Inferior parietal cortex (tissue), 1 donor: ENCODE measurements around the gene PTPRZ1.
A peak's percentile ranks its signal among the peaks of the same experiment; 100 is the strongest.

ENCODE experiments used
- DNase-seq: peaks from one replicate; pipeline ENCODE4 v3.0.0-alpha.2; 2016; ENCODE audit errors: extremely low spot score

The PTPRZ1 gene

DNA sequence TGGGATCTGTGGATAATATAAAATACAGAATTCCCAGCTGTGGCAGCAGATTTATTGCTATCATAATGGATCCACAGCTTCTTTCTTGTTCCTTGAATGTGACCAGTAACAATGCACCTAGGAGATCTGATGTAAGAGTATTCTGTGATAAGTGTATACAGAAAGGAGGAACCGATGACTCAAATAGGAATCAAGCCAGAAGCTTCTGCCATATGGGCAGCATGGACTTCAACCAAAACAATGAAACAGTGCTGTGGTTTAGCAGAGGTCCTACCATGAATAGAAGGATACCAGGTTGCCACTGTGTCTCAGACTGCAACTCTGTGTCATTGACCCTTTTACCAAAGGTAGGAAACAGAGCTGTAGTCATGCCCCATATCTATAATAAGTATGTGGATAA, 81.8 kb downstream of the PTPRZ1 start:
- DNase-seq: no peak

DNA sequence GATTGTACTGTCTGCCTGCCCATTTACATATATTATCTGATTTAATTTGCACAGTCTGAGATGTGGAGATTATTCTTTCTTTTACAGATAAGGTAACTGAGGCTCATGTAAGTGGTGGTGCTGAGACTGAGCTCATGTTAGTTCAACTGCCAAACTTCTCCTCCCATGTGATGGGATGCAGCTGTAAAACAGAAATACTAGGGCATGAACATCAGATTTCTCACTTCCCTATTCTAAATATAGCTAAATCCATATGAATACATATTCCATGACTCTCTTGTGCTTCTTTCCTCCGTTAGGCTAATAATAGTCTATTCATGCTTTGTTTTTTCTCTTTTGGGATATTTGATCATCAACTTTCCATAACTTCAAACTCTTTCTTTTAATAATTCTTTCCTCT, 84.7 kb downstream of the PTPRZ1 start:
- DNase-seq: no peak

GRCh38 chr7:121960678-121961077, 87.7 kb downstream of the PTPRZ1 start:
- no peak for DNase-seq

DNA sequence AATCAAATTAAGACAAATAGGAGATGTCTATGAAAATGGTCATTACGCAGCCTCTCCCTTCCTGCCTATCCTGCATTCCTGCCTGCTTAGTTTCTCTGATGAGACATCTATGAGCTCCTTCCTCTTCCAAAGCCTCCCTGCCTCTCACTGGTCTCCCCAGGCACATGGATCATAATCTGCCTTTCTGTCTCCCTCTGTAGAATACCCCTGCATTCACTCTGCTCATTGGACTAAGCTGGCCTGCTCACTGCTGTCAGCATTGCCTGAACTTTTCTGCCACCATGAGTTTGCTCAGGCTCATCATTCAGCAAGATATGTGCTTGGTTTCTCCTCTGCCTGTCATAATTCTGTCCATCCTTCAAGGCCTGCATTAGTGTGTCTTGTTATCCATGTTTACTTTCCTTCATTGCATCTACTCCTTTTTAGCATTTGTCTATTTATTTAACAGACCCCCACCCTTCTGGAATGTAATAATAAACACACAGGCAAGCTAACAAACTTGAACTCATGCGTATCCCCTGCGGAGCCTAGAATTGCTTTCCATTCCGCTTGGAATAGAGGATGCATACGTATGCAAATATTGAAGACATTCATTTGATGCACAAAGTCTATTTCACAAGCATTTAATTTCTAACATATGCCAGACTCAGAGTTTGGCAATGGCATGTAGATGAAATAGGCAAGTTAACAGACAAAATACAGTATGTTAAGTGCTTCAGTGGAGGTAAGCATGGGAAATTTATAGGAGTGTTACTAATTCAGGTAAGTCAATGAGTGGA, 88.3 kb downstream of the PTPRZ1 start:
- no peak for DNase-seq

DNA sequence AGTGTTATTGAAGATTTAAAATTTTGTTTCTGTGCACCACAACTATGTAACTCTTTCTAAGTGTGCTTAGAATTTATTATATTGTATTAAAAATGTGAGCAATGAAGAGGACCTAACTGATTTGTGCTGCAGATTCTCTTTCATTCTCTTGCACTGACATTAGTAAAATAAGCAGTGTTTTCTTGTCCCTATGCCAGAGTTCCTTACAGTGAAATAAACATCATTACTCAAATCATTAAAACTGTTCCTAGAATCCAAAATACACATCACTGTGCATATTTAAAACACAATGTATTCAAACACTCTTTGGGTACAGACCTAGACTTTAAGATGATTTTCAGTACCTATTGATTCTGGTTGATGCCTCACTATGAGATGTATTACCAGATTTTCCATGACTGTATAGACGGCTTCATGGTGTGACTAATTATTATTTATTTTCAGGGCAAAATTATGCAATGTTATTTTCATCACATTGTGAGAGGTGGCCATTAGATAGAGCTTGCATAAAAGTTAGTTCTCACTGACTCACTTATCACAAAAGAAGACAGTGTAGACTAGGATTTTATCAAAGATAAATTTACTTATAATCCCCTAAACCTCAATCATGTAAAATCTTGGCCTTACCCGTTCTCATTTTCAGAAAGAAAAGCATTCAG, 93.4 kb downstream of the PTPRZ1 start:
- no peak for DNase-seq

DNA sequence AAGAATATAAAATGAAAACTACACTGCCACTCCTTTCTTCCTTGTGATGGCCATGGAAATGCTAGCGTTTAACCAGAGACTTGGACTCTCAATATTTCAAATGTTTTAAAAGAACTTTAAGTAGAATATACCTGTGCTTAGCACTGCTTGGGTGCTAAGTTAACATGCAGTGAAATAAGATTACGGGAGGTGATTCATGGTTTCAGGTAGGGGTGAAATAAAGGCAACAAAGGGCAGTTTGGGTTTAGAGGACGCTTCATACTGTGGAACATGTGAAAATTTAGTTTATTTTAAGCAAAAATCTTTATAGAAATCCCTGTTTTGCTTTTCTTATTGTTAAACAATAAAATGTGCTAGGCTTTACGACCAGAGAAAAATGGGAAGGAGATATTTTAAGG, 94.0 kb downstream of the PTPRZ1 start:
- no peak for DNase-seq

DNA sequence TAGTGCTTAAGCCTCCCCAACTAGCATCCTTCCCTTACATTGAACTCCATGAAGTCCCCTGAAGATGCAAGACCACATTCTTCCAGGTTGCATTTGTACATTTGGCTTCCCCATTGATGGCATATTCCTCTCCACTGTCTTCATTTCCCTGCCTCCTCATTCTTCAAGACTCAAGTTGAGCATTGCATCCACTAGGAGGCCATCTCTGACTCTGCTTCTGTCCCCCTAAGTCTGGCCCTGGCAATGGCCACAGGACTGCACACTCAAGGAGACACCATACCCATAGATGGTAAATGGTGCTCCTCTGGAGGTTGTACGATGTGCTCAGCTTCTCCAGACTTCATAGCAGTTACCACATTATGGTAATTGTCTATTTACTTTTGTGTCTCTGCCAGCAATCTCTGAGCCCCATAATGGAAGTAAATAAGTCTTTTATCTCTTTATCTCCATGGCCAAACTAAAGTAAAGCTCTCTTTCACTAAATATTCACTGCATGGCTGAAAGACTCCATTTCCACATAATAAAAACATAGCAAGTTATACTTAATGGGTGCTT, 112.6 kb downstream of the PTPRZ1 start:
- no peak for DNase-seq

DNA sequence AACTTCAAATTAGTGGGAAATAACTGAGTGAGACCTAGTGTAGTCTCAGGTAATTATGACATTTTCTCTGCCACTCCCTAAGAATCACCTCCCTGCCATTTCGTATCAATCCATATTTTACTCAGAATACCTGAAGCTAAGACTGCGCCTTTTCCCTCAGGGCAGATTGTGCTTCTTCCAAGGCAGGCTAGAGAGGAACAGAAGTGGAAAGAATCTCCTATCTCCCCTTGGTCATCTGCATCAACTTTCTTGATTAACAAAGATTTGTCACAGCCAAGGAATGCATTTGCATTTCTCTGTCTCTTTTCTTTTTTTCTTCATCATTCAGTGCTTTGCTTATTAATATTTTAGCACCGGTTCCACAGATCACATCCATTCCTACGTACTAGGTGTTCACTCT, 119.1 kb downstream of the PTPRZ1 start:
- no peak for DNase-seq

DNA sequence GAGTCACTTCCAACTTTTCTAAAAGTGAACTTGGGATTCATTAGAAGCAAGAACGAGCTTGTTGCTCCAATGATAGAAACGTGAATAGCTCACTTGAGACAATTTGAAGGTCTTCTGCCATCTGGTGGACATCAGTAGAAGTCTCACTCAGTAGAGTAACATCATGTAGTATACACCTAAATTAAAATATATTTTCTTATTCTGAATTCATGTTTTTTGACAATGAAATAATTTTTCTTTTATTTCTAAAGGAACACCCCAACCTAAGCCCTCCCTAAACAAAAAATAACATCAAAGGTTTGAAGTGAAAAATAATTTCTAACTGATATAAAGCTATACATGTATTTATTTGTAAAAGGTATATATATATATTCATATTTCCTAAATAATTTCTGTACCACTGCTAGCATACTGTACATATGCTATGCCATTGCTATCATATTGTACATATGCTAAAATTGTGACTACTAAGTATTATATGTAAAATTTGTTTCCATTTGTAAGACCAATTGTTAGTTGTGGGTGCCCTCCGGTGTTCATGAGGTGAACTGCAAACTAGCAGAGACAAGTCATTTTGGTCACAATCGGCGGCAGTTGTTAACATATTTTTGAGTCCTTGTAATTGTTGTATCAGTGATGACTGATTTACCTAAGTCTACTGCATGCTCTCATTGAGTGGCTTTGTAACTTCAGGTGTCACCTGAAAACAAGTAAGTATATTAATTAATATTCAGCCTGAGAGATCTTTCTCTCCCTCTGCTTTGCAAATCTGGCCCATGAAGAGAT, 121.9 kb downstream of the PTPRZ1 start:
- peak; percentile 85 for DNase-seq

GRCh38 chr7:122006687-122007086, 133.7 kb downstream of the PTPRZ1 start:
- no peak for DNase-seq

- no peak for DNase-seq
Measured at GRCh38 chr7:122010116-122010515, 137.2 kb downstream of the PTPRZ1 start.

- DNase-seq: no peak
Measured at GRCh38 chr7:122013065-122013464, 140.1 kb downstream of the PTPRZ1 start.

DNA sequence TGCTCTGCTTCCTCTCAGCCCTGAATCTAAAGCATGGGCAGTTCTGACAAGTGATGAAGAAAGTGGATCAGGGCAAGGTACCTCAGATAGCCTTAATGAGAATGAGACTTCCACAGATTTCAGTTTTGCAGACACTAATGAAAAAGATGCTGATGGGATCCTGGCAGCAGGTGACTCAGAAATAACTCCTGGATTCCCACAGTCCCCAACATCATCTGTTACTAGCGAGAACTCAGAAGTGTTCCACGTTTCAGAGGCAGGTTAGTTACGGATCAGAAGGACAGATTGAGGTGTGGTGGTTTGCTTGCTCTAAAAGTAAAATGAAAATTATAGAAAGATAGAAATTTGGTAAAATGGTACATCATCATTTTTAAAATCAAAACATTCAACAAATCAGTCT, 140.7 kb downstream of the PTPRZ1 start:
- DNase-seq: no peak

- DNase-seq: no peak
Measured at GRCh38 chr7:122014697-122015096, 141.7 kb downstream of the PTPRZ1 start.

GRCh38 chr7:122018032-122018431, 145.1 kb downstream of the PTPRZ1 start:
- DNase-seq: no peak

GRCh38 chr7:122027058-122027457, 154.1 kb downstream of the PTPRZ1 start:
- no peak for DNase-seq

- DNase-seq: no peak
Measured at GRCh38 chr7:122033641-122034040, 160.7 kb downstream of the PTPRZ1 start.

- DNase-seq: no peak
Measured at GRCh38 chr7:122035876-122036275, 162.9 kb downstream of the PTPRZ1 start.

GRCh38 chr7:122038134-122038533, 165.2 kb downstream of the PTPRZ1 start:
- DNase-seq: no peak

DNA sequence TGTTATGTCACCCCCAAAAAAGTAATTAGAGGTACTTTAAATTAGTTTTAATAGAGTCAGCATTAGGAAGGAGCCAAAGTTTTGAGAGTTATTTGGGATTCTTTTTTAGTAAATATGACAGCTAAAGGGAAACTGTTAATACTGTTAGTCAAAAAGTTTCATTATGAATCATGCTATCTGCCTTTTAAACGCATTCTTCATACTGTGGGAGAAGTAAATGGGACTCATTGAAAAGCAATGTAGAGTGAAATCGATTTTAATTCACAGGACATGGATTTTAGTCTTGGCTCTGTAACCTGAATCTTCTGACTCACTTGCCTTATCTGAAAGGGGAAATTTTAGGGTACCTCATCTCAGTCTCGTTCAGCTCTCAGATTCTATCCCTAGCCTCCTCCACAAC, 165.9 kb downstream of the PTPRZ1 start:
- no peak for DNase-seq

- no peak for DNase-seq
Measured at GRCh38 chr7:122040147-122040546, 167.2 kb downstream of the PTPRZ1 start.

- no peak for DNase-seq
Measured at GRCh38 chr7:122046402-122046801, 173.4 kb downstream of the PTPRZ1 start.
